Breast epithelium (tissue), 3 donors: ENCODE results near the gene COL23A1.

Source experiments
- POLR2A ChIP-seq: fragments of 450-650 bp; IDR thresholded peaks from one replicate; pipeline ENCODE4 v1.6.1; 2016; ENCODE audit warnings: antibody characterized with exemption, mild to moderate bottlenecking, moderate library complexity
- TF ChIP-seq, protein P1 (sequence below), 3 donors: fragments of 450-650 bp; IDR thresholded peaks; one replicate each; pipeline ENCODE4 v1.5.1; 2016 to 2017; ENCODE audit warnings: antibody characterized with exemption in 3 of 3, mild to moderate bottlenecking in 3 of 3, moderate library complexity in 3 of 3

DNA sequence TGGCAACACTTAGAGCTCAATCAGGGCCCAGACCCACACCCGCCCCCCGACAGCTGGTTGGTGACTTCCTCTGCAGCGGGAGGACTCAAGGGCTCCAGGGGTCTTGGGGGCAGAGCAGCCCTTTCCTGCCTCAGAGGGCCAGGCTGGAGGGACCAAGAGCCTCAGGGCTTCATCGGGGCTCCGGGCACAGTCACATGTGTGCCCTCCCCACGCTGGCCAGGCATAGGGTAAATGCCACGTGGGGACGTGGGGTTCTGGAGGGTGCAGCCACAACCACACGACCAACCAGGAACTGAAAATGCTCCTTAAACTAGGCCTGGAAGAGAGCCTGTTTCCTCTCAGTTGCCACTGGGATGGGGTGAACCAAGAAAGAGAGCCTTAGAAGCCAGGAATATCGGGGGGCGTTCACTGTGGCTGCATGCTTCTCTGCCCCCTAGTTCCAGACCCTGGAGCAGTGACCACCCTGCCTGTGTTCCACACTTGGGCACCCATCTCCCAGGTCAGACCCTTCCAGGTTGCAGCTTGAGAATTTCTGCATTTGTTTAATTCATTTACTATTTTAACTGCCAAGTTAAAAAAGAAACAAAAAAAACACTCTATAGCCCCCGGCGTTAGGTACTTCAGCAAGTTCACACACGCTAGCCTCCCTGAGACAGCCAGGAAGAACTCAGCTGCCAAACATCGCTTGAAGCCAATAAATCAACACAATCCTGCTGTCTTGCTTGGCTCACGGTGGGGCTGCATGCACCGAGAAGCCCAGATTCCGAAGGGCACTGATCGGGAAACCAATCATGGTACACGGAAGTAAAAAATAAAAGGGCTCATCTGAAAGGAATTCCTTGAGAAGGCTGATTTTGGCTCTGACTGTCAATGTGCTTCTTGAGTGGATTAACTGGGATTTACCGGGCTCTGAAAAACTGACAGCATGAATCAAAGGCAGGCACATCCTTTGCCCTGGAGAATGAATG lies 301.5 kb downstream of the COL23A1 start:
- TF ChIP-seq POLR2A = no peak
- TF ChIP-seq, protein P1, sequence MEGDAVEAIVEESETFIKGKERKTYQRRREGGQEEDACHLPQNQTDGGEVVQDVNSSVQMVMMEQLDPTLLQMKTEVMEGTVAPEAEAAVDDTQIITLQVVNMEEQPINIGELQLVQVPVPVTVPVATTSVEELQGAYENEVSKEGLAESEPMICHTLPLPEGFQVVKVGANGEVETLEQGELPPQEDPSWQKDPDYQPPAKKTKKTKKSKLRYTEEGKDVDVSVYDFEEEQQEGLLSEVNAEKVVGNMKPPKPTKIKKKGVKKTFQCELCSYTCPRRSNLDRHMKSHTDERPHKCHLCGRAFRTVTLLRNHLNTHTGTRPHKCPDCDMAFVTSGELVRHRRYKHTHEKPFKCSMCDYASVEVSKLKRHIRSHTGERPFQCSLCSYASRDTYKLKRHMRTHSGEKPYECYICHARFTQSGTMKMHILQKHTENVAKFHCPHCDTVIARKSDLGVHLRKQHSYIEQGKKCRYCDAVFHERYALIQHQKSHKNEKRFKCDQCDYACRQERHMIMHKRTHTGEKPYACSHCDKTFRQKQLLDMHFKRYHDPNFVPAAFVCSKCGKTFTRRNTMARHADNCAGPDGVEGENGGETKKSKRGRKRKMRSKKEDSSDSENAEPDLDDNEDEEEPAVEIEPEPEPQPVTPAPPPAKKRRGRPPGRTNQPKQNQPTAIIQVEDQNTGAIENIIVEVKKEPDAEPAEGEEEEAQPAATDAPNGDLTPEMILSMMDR (IDR thresholded peaks at IDR 0.05) = no peak
